Activated CD8-positive, alpha-beta memory T cell treated with anti-CD3 and anti-CD28 coated beads, Interleukin-2, amount 50 U/mL, for 4 hours (primary cell): ENCODE results near the gene PRLHR.

Source experiments
- DNase-seq: peaks from one replicate; pipeline ENCODE4 v3.0.0-alpha.2; 2020

The PRLHR gene

DNA sequence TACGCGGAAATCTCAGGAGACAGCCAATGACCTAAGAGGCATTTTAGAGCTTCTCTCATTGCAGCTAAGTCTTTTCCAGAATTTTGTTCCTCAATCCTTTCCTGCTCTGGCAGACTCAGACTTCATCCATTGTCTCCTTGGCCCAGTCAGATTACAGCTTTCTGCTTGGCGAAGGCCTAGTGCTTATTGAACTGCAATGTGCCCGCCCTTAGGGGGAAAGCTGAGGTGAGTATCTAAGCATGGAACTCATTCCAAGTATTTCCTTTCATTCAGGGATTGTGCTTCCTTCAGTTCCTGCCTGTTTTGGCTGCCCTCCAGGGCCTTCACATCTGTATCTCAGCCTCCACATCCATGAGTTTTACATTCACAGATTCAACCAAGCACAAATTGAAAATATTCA lies 37.5 kb downstream of the PRLHR start:
- DNase-seq: no peak

DNA sequence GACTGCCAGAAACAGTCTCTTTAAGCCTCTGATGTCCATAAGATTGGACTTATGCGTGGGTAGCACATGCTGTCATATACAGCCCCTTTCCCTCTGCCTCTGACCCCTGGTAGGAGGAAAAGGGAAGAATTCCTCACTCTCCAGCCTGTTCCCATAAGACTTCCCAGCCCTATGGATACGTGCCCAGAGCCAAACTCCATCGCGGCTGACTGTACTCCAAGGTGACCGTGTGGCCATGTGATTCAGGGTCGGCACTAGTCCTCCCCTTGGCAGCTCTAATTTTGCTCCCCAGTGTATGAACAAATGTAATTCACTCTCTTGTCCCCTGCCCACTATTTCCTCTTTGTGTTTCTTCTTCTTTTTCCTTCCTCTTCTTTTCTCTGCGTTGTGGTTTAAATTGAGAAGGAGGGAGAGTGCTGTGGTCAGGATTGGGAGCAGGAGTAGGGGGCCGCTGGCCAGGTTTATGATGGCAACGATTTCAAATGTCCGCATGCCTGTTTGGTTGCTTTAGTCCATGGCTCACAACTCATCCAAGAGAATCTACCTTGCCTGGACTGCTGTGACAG lies 43.8 kb downstream of the PRLHR start:
- no peak for DNase-seq

DNA sequence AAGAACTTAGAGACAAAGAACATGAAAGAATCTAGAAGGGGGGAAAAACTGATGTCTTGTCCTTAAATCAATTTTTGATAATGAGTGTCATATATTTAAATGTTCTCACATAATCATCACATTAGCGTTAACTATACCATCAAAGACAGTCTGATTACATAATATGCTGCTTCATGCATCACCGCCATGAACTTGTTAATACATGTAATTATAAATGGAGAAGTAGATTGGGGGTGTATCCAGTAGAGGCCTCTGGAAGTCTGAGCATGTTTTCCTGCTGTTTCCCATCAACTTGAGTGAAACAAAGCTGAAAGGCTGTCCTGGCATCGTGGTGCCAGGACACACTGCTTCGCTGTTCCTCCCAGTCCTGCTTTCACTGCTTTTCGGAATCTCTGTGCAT lies 48.2 kb downstream of the PRLHR start:
- no peak for DNase-seq

GRCh38 chr10:118546479-118546878 lies 49.0 kb downstream of the PRLHR start:
- no peak for DNase-seq

- DNase-seq: no peak
Observed at GRCh38 chr10:118545381-118545780, 50.1 kb downstream of the PRLHR start.

DNA sequence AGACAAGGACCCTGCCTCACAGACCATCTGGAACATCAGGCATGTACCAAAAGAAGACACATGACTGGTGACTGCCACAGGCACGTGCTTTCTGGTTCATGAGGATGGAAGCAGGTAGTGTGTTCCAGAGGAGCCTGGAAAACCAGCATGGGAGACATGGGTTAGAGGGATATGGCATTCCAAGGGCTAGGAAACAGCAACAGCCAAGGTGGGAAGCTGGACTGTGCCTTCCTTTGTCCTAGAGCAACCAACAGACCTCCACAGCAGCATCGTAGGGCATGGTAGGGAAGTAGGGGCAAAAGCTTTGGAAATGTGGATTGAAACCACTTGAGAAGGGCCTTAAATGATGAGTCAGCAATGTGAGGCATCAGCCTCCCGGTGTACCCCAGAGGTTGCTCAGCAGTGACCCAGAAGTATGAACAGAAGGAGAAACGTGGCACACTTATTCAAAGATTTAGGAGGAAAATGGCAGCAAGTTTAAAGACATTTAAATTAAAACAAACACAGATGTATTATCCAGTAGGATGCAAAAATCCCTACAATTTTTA lies 51.0 kb downstream of the PRLHR start:
- no peak for DNase-seq

GRCh38 chr10:118543714-118544400 lies 51.6 kb downstream of the PRLHR start:
- DNase-seq: peak; percentile 34

- no peak for DNase-seq
Observed at GRCh38 chr10:118542745-118543144, 52.7 kb downstream of the PRLHR start.

- DNase-seq: no peak
Observed at GRCh38 chr10:118542205-118542604, 53.2 kb downstream of the PRLHR start.

DNA sequence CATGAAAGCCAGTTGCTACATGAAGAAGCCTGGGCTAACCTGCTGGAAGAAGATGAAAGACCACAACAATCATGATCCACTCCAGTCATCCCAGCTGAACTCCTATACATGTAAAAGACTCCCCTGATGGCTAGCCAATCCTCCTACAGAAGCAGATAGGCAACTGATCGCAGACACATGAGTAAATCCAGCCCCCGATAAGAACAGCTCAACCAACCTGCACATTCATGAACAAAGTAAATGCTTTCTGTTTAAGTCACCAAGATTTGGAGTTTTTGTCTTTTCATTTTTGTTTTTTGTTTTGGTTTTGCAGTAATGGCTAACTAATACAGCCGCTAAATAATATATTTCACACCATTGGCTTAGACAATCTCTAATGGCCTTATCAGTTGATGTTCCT lies 53.7 kb downstream of the PRLHR start:
- no peak for DNase-seq
